Ishikawa (cell line): ENCODE results near the gene KLHL25.

Source experiments
- CEBPB ChIP-seq: IDR thresholded peaks from 2 replicates; pipeline ENCODE4 v1.6.1; 2012
- CREB1 ChIP-seq: IDR thresholded peaks from 2 replicates; pipeline ENCODE4 v1.6.1; 2012; ENCODE audit warnings: low read depth
- EGR1 ChIP-seq: IDR thresholded peaks from 2 replicates; pipeline ENCODE4 v1.6.1; 2012
- EP300 ChIP-seq: IDR thresholded peaks from 2 replicates; pipeline ENCODE4 v1.6.1; 2012; ENCODE audit warnings: borderline replicate concordance
- FOXM1 ChIP-seq: IDR thresholded peaks from 2 replicates; pipeline ENCODE4 v1.6.1; 2012; ENCODE audit warnings: low read depth, borderline replicate concordance
- MAX ChIP-seq: IDR thresholded peaks from 2 replicates; pipeline ENCODE4 v1.6.1; 2012
- NFIC ChIP-seq: IDR thresholded peaks from 2 replicates; pipeline ENCODE4 v1.6.1; 2012
- RAD21 ChIP-seq: IDR thresholded peaks from 2 replicates; pipeline ENCODE4 v1.6.1; 2012; ENCODE audit warnings: low read depth
- TAF1 ChIP-seq: IDR thresholded peaks from 2 replicates; pipeline ENCODE4 v1.6.1; 2012; ENCODE audit warnings: low read depth, mild to moderate bottlenecking
- TCF12 ChIP-seq: IDR thresholded peaks from 2 replicates; pipeline ENCODE4 v1.6.1; 2012; ENCODE audit warnings: low read depth
- TEAD4 ChIP-seq: IDR thresholded peaks from 2 replicates; pipeline ENCODE4 v1.6.1; 2012
- YY1 ChIP-seq: IDR thresholded peaks from 2 replicates; pipeline ENCODE4 v1.6.1; 2012; ENCODE audit warnings: low read depth
- ZBTB7A ChIP-seq: IDR thresholded peaks from 2 replicates; pipeline ENCODE4 v1.6.1; 2012; ENCODE audit warnings: low read depth
- TF ChIP-seq, protein P1 (sequence below): IDR thresholded peaks from 2 replicates; pipeline ENCODE4 v1.6.1; 2012
- TF ChIP-seq, protein P2 (sequence below): IDR thresholded peaks from 2 replicates; pipeline ENCODE4 v1.6.1; 2012; ENCODE audit warnings: low read depth, mild to moderate bottlenecking

KLHL25 gene

DNA sequence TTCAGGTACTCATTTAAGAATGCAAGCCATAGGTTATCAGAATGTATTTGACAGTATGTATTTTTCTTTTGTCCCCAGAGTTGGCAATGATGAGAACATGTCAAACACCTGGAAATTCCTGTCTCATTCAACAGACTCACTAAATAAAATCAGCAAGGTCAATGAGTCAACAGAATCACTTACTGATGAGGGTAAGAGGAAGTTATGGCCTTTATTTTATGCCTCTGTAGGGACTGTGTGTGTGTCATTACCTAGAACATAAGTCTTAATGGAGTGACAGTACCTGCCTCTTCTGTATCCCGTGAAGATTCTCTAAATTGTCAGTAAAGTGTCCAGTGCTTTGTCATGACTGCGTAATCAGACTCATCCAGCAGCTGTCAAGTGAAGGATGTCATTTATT lies 77.5 kb downstream of the KLHL25 start:
- TF ChIP-seq TCF12 (no peak), NFIC (no peak), EP300 (no peak), MAX (no peak), TAF1 (no peak), RAD21 (no peak), CREB1 (no peak), YY1 (no peak)
- TF ChIP-seq, protein P1, sequence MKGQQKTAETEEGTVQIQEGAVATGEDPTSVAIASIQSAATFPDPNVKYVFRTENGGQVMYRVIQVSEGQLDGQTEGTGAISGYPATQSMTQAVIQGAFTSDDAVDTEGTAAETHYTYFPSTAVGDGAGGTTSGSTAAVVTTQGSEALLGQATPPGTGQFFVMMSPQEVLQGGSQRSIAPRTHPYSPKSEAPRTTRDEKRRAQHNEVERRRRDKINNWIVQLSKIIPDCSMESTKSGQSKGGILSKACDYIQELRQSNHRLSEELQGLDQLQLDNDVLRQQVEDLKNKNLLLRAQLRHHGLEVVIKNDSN: no peak

DNA sequence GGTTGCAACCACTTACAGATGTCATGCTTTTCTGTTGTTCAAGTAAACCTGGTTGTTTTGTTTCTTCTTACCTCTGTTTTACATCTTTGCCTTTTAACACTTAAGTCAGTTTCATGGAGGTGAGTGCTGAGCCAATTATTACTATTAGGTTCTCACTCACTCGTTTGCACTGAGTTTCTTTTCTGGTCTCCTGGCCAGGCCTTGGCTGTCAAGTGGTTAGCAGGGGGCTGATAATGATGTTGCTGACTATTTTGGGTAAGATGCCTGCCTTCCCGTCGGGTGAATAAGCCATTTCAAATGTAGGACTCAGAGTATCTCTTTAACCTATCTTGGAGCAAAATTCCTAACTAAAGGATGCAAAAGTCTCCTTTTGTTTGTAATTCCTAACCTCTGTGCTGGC lies 78.5 kb downstream of the KLHL25 start:
- TF ChIP-seq, protein P1: no peak
- TF ChIP-seq CEBPB (no peak), MAX (no peak), ZBTB7A (no peak), NFIC (no peak), EGR1 (no peak), TEAD4 (no peak), RAD21 (no peak), TAF1 (no peak), EP300 (no peak), CREB1 (no peak), FOXM1 (no peak), TCF12 (no peak), YY1 (no peak)
- TF ChIP-seq, protein P2, sequence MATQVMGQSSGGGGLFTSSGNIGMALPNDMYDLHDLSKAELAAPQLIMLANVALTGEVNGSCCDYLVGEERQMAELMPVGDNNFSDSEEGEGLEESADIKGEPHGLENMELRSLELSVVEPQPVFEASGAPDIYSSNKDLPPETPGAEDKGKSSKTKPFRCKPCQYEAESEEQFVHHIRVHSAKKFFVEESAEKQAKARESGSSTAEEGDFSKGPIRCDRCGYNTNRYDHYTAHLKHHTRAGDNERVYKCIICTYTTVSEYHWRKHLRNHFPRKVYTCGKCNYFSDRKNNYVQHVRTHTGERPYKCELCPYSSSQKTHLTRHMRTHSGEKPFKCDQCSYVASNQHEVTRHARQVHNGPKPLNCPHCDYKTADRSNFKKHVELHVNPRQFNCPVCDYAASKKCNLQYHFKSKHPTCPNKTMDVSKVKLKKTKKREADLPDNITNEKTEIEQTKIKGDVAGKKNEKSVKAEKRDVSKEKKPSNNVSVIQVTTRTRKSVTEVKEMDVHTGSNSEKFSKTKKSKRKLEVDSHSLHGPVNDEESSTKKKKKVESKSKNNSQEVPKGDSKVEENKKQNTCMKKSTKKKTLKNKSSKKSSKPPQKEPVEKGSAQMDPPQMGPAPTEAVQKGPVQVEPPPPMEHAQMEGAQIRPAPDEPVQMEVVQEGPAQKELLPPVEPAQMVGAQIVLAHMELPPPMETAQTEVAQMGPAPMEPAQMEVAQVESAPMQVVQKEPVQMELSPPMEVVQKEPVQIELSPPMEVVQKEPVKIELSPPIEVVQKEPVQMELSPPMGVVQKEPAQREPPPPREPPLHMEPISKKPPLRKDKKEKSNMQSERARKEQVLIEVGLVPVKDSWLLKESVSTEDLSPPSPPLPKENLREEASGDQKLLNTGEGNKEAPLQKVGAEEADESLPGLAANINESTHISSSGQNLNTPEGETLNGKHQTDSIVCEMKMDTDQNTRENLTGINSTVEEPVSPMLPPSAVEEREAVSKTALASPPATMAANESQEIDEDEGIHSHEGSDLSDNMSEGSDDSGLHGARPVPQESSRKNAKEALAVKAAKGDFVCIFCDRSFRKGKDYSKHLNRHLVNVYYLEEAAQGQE: no peak

DNA sequence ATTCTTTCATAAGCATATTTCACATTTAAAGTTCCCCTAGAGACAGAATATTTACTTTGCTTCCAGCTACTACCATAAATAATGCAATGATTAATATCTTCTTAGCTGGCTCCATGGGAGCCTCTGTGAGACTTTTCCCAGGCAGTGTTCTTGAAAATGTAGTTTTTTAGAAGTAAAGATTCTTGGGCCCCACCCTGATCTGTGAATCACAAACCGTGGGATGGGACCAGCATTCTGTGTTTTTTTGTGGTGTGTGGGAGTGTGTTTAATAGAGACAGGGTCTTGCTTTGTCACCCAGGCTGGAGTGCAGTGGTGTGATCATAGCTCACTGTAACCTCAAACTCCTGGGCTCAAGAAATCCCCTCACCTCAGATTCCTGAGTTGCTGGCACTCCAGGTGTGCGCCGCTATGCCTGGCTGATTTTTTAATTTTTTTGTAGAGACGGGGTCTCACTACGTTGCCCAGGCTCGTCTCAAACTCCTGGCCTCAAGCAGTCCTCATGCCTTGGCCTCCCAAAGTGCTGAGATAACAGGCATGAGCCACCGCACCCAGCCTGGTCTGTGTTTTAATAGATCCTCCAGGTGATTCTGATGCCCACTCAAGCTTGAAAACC lies 83.0 kb downstream of the KLHL25 start:
- TF ChIP-seq RAD21: no peak
- TF ChIP-seq FOXM1: no peak
- TF ChIP-seq CREB1: no peak
- TF ChIP-seq, protein P2: no peak
- no peak for TF ChIP-seq TCF12
- no peak for TF ChIP-seq MAX
- no peak for TF ChIP-seq NFIC
- TF ChIP-seq ZBTB7A: no peak
- TF ChIP-seq TAF1: no peak

DNA sequence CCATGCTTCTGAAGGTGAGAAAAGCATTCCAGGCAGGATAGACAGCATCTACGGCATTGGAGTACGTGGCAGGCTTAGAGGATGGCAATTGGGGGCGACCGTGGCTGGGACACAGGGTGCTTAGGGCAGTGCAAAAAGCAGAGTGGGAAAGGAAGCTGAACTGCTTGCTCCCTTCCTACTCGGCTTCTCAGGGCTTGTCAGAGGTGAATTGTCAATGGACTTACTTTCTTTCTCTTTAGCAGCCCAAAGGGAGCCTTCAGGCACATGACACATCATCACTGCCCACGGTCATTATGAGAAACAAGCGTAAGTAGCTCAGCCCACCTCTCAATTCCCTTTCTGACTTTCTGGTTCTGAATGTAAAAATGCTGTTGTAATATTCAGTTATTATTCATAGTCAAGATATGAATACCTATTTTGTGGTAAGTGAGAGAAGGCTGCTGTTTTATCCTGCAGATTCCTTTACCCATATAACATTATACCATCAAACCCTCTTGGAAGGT lies 84.3 kb downstream of the KLHL25 start:
- TF ChIP-seq TAF1: no peak
- no peak for TF ChIP-seq TEAD4
- TF ChIP-seq CEBPB: no peak
- TF ChIP-seq, protein P2: no peak
- no peak for TF ChIP-seq NFIC
- TF ChIP-seq MAX: no peak
- no peak for TF ChIP-seq FOXM1
- TF ChIP-seq, protein P1: no peak
- TF ChIP-seq YY1: no peak
- TF ChIP-seq ZBTB7A: no peak
- no peak for TF ChIP-seq EGR1
- TF ChIP-seq EP300: no peak
- TF ChIP-seq RAD21: no peak
- no peak for TF ChIP-seq CREB1
- no peak for TF ChIP-seq TCF12
